A549 (cell line): ENCODE data around the gene NSUN6. TPM values are rescaled to one million over a fixed set of nuclear protein-coding genes. Genes with fewer than 3 reads are reported as not detected.

ENCODE experiments used
- ATAC-seq, 2 experiments: fragments of 200-7000 bp in 1 of 2; fragments of >200 bp in 1 of 2; cut with Nextera tagmentation in 1 of 2; cut with Tn5 transposase in 1 of 2; 3 replicates each; pipeline versions ENCODE4 v1.8.0 to v1.9.1; 2018 to 2020; ENCODE audit warnings: mild to moderate bottlenecking in 1 of 2, moderate library complexity in 1 of 2
- CTCF ChIA-PET: fragments of 300-600 bp; sonication (Branson Sonifier 250); formaldehyde crosslinking; extraction: SDS; loops from one replicate; lab custom pipeline; 2021; ENCODE audit warnings: antibody characterized with exemption, inconsistent platforms; lab: Yijun Ruan, JAX
- POLR2A ChIA-PET: fragments of 350-600 bp; formaldehyde crosslinking; extraction: SDS; loops from one replicate; lab custom pipeline; 2021; ENCODE audit warnings: antibody characterized with exemption, inconsistent platforms; lab: Yijun Ruan, JAX
- DNase-seq, 2 experiments: peaks; one replicate each; pipeline versions ENCODE4 v3.0.0 to v3.0.0-alpha.2; 2011 to 2016; ENCODE audit warnings: low read depth in 1 of 2, low spot score in 1 of 2
- FAIRE-seq: peaks from 2 replicates; lab custom pipeline; 2011; peaks lifted over from hg19 to GRCh38; lab: Jason Lieb, UNC
- H3K27ac ChIP-seq, 2 experiments: fragments of >200 bp; sonication (Bioruptor Twin); formaldehyde crosslinking; 3 replicates each; pipeline ENCODE4 v1.5.1; 2016 to 2017
- H3K4me1 ChIP-seq: fragments of >200 bp; sonication (Bioruptor Twin); formaldehyde crosslinking; 3 replicates; pipeline ENCODE4 v1.6.1; 2016
- H3K4me2 ChIP-seq: fragments of >200 bp; sonication (Bioruptor Twin); formaldehyde crosslinking; 3 replicates; pipeline ENCODE4 v1.6.1; 2016
- H3K4me3 ChIP-seq: fragments of >200 bp; sonication (Bioruptor Twin); formaldehyde crosslinking; 3 replicates; pipeline ENCODE4 v1.5.1; 2016
- H3K9me3 ChIP-seq: fragments of >200 bp; sonication (Bioruptor Twin); formaldehyde crosslinking; 3 replicates; pipeline ENCODE4 v1.6.1; 2016
- ATOH8 ChIP-seq: fragments of 250-450 bp; sonication (Bioruptor Pico); IDR thresholded peaks from 2 replicates; pipeline ENCODE4 v1.5.0; 2020; ENCODE audit warnings: low read depth, mild to moderate bottlenecking, moderate library complexity
- BHLHE40 ChIP-seq: IDR thresholded peaks from 2 replicates; pipeline ENCODE4 v1.6.1; 2012; ENCODE audit warnings: low read depth, low read length, inconsistent platforms
- CHD4 ChIP-seq: fragments of 200-600 bp; sonication (generic); IDR thresholded peaks from 2 replicates; pipeline ENCODE4 v1.6.1; 2016; ENCODE audit warnings: antibody characterized with exemption, mild to moderate bottlenecking, borderline replicate concordance
- E2F6 ChIP-seq: IDR thresholded peaks from 2 replicates; pipeline ENCODE4 v1.6.1; 2012; ENCODE audit warnings: low read depth, borderline replicate concordance
- EHF ChIP-seq: fragments of 250-450 bp; sonication (Bioruptor Pico); IDR thresholded peaks from 2 replicates; pipeline ENCODE4 v1.5.0; 2020; ENCODE audit warnings: mild to moderate bottlenecking
- ESRRA ChIP-seq: fragments of 150-350 bp; IDR thresholded peaks from 2 replicates; pipeline ENCODE4 v1.6.1; 2014; ENCODE audit warnings: mild to moderate bottlenecking, low read length, borderline replicate concordance
- HES2 ChIP-seq: fragments of >200 bp; sonication (Bioruptor Twin); formaldehyde crosslinking; IDR thresholded peaks from 2 replicates; pipeline ENCODE4 v1.6.1; 2016
- HEYL ChIP-seq: fragments of 250-450 bp; sonication (Bioruptor Pico); IDR thresholded peaks from 2 replicates; pipeline ENCODE4 v1.8.0; 2021; ENCODE audit warnings: mild to moderate bottlenecking, moderate library complexity
- HOXB5 ChIP-seq: fragments of 250-450 bp; sonication (Bioruptor Pico); IDR thresholded peaks from 2 replicates; pipeline ENCODE4 v1.5.0; 2020; ENCODE audit warnings: mild to moderate bottlenecking, moderate library complexity
- KDM1A ChIP-seq: fragments of 200-600 bp; sonication (generic); IDR thresholded peaks from 2 replicates; pipeline ENCODE4 v1.6.1; 2016; ENCODE audit warnings: low read depth, mild to moderate bottlenecking
- MAFK ChIP-seq: fragments of 450-650 bp; IDR thresholded peaks from 2 replicates; pipeline ENCODE4 v1.6.1; 2014; ENCODE audit not compliant: partially characterized antibody
- NFE2L2 ChIP-seq: fragments of 150-350 bp; conservative IDR thresholded peaks from 2 replicates; pipeline ENCODE4 v1.6.1; 2014; ENCODE audit warnings: low read length
- NPAS2 ChIP-seq: fragments of 250-450 bp; sonication (Bioruptor Pico); IDR thresholded peaks from 2 replicates; pipeline ENCODE4 v1.8.0; 2022; ENCODE audit warnings: mild to moderate bottlenecking, moderate library complexity, borderline replicate concordance
- POLR2A ChIP-seq: IDR thresholded peaks from 2 replicates; pipeline ENCODE4 v1.6.1; 2012; ENCODE audit warnings: mild to moderate bottlenecking, low read length
- POLR2AphosphoS2 ChIP-seq: conservative IDR thresholded peaks from 2 replicates; pipeline ENCODE4 v1.6.1; 2012; ENCODE audit warnings: low read length, improper control_type of control experiment, inconsistent platforms
- RAD21 ChIP-seq, 2 experiments: fragments of >200 bp in 1 of 2; sonication (Bioruptor Twin) in 1 of 2; formaldehyde crosslinking in 1 of 2; IDR thresholded peaks in 1 of 2; conservative IDR thresholded peaks in 1 of 2; 2 replicates in 1 of 2; 3 replicates in 1 of 2; pipeline ENCODE4 v1.6.1; 2012 to 2018; ENCODE audit warnings: inconsistent platforms in 1 of 2
- RARB ChIP-seq: fragments of 250-450 bp; sonication (Bioruptor Pico); IDR thresholded peaks from 2 replicates; pipeline ENCODE4 v1.8.0; 2021; ENCODE audit warnings: mild to moderate bottlenecking, moderate library complexity
- RCOR1 ChIP-seq: fragments of 150-350 bp; IDR thresholded peaks from 2 replicates; pipeline ENCODE4 v1.6.1; 2014; ENCODE audit warnings: antibody characterized with exemption, low read length, low read depth
- REST ChIP-seq: fragments of 200-600 bp; sonication (generic); IDR thresholded peaks from 2 replicates; pipeline ENCODE4 v1.6.1; 2016; ENCODE audit warnings: antibody characterized with exemption, mild to moderate bottlenecking, moderate library complexity
- RFX5 ChIP-seq: fragments of 450-650 bp; IDR thresholded peaks from 2 replicates; pipeline ENCODE4 v1.7.1; 2014; ENCODE audit warnings: antibody characterized with exemption, mild to moderate bottlenecking, moderate library complexity
- SMC3 ChIP-seq: fragments of >200 bp; sonication (Bioruptor Twin); formaldehyde crosslinking; IDR thresholded peaks from 3 replicates; pipeline ENCODE4 v1.6.1; 2018; ENCODE audit warnings: inconsistent platforms
- SREBF2 ChIP-seq: fragments of 450-650 bp; IDR thresholded peaks from 2 replicates; pipeline ENCODE4 v1.6.1; 2014; ENCODE audit warnings: mild to moderate bottlenecking, moderate library complexity
- TFCP2L1 ChIP-seq: fragments of 250-450 bp; sonication (Bioruptor Pico); IDR thresholded peaks from 2 replicates; pipeline ENCODE4 v1.5.0; 2021; ENCODE audit warnings: mild to moderate bottlenecking
- USF2 ChIP-seq: fragments of 450-650 bp; IDR thresholded peaks from 2 replicates; pipeline ENCODE4 v1.6.1; 2014; ENCODE audit warnings: antibody characterized with exemption
- ZFP36 ChIP-seq: fragments of 450-650 bp; IDR thresholded peaks from 2 replicates; pipeline ENCODE4 v1.6.1; 2014; ENCODE audit warnings: borderline replicate concordance; ENCODE audit not compliant: partially characterized antibody
- ZSCAN20 ChIP-seq: fragments of 250-450 bp; sonication (Bioruptor Pico); IDR thresholded peaks from 2 replicates; pipeline ENCODE4 v1.8.0; 2022; ENCODE audit warnings: mild to moderate bottlenecking, moderate library complexity
- WGBS: methylation state at CpG from one replicate; pipeline ENCODE4 v1.1.6; 2017; ENCODE audit errors: missing lambda C conversion rate; 5-methylcytosine and 5-hydroxymethylcytosine counted together
- polyA plus RNA-seq, 4 experiments: library from polyadenylated mRNA; depleted of rRNA in 3 of 4; stranded (reverse); fragments of >200 nt; fragmentation: RNase III in 1 of 4; extraction: RNeasy Plus Mini Kit Qiagen cat#74134 plus additional on column Dnase treatment in 1 of 4; gene quantifications; 2 replicates in 3 of 4; 3 replicates in 1 of 4; pipeline ENCODE4 v1.2.3, GENCODE V29; 2011 to 2017
- TF ChIP-seq, protein P1 (sequence below): fragments of >200 bp; sonication (Bioruptor Twin); formaldehyde crosslinking; IDR thresholded peaks from 3 replicates; pipeline ENCODE4 v1.5.1; 2016

The NSUN6 gene
- polyA plus RNA-seq, 2 of the 4 experiments (the other 2 are of a cell fraction), result 6.5 to 14.7 TPM

GRCh38 chr10:18576586-18576985, 74.8 kb downstream of the NSUN6 start:
- no peak for ATAC-seq
- TF ChIP-seq POLR2A (no peak), NPAS2 (CRISPR knock-in tag) (no peak), USF2 (no peak), SMC3 (no peak)
- TF ChIP-seq, all 56 proteins: peak for 0
- Histone ChIP-seq H3K4me2 (no peak overlapping the region), H3K9me3 (peaks cover 7% of the 10 kb centered on the region; the same call in 1 of the 3 replicates), H3K27ac (no peak overlapping the region), H3K4me3 (no peak overlapping the region), H3K4me1 (no peaks in the 10 kb centered on the region)
- POLR2A ChIA-PET, result no interaction called here
- DNase-seq, result no peak
- CTCF ChIA-PET, result no interaction called here
- WGBS, result 88% methylated on average over 6 of the region's 6 CpGs
- FAIRE-seq, result no peak

DNA sequence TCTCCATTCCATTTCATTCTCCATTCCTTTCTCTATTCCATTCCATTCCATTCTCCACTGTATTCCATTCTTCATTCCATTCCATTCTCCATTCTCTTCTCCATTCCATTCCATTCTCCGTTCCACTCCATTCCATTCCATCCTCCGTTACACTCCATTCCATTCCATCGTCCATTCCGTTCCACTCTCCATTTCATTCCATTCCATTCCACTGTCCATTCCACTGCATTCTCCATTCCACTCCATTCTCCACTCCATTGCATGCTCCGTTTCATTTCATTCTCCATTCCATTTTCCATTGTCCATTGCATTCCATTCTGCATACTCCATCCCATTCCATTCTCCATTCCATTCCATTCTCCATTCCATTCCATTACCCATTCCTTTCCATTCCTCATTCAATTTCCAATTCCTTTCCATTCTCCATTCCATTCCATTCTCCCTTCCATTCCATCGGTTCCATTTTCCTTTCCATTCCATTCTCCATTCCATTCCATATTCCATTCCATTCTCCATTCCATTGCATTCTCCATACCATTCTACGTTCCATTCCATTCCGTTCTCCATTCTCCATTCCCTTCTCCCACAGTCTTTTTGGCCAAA, 78.3 kb downstream of the NSUN6 start:
- ChIA-PET CTCF (no interaction called here), POLR2A (no interaction called here)
- TF ChIP-seq EHF (no peak), BHLHE40 (no peak), TFCP2L1 (CRISPR knock-in tag) (no peak), USF2 (no peak), RARB (CRISPR knock-in tag) (no peak), SREBF2 (no peak), ESRRA (no peak), ZSCAN20 (CRISPR knock-in tag) (no peak), POLR2AphosphoS2 (no peak), ATOH8 (CRISPR knock-in tag) (no peak), RAD21 (conservative IDR thresholded peaks at IDR 0.05 in 1 of 2, IDR thresholded peaks at IDR 0.05 in 1 of 2) (no peak), HES2 (no peak), CHD4 (no peak), RFX5 (no peak)
- TF ChIP-seq, protein P1, sequence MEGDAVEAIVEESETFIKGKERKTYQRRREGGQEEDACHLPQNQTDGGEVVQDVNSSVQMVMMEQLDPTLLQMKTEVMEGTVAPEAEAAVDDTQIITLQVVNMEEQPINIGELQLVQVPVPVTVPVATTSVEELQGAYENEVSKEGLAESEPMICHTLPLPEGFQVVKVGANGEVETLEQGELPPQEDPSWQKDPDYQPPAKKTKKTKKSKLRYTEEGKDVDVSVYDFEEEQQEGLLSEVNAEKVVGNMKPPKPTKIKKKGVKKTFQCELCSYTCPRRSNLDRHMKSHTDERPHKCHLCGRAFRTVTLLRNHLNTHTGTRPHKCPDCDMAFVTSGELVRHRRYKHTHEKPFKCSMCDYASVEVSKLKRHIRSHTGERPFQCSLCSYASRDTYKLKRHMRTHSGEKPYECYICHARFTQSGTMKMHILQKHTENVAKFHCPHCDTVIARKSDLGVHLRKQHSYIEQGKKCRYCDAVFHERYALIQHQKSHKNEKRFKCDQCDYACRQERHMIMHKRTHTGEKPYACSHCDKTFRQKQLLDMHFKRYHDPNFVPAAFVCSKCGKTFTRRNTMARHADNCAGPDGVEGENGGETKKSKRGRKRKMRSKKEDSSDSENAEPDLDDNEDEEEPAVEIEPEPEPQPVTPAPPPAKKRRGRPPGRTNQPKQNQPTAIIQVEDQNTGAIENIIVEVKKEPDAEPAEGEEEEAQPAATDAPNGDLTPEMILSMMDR, result no peak
- Histone ChIP-seq H3K27ac (no peak overlapping the region), H3K9me3 (peaks cover 17% of the 10 kb centered on the region; the same call in 2 of the 3 replicates), H3K4me3 (no peak overlapping the region), H3K4me1 (no peaks in the 10 kb centered on the region), H3K4me2 (no peak overlapping the region)
- DNase-seq, result no peak
- WGBS, result 88% methylated on average over 8 of the region's 8 CpGs
- FAIRE-seq, result no peak
- ATAC-seq, result no peak

GRCh38 chr10:18571780-18572179, 79.6 kb downstream of the NSUN6 start:
- no peak for DNase-seq
- ChIA-PET POLR2A (no interaction called here), CTCF (no interaction called here)
- Histone ChIP-seq H3K4me2 (no peak overlapping the region), H3K4me1 (no peaks in the 10 kb centered on the region), H3K9me3 (peaks cover 17% of the 10 kb centered on the region; the same call in 1 of the 3 replicates), H3K4me3 (no peak overlapping the region), H3K27ac (no peak overlapping the region)
- WGBS, result 89% methylated on average over 1 of the region's 1 CpG
- ATAC-seq, result no peak
- no peak for FAIRE-seq
- no peak for TF ChIP-seq REST
- TF ChIP-seq HOXB5 (CRISPR knock-in tag), result no peak
- no peak for TF ChIP-seq NFE2L2
- TF ChIP-seq KDM1A, result no peak
- TF ChIP-seq ZFP36, result no peak
- no peak for TF ChIP-seq HEYL
- TF ChIP-seq RCOR1, result no peak
- no peak for TF ChIP-seq E2F6
- TF ChIP-seq MAFK, result no peak
